ENCODE data around the gene SLC35D2. TPM values are rescaled to one million over a fixed set of nuclear protein-coding genes. Genes with fewer than 3 reads are reported as not detected.
A peak's percentile ranks its signal among the peaks of the same experiment; 100 is the strongest.

Gene SLC35D2
- total and polyA plus RNA-seq, 7 donors: 12.9 to 118 (median 22.4) TPM

- intact Hi-C loops (cut with DNase I): loop anchor here (1.0 to 2.0 kb wide), 3 partner anchors 32 to 236 kb away; partner anchors contain the start of genes HABP4 and PRXL2C
Observed at GRCh38 chr9:96418083-96418919, 34.8 kb upstream of the SLC35D2 start, which contains the start of gene ZNF367. Gene ZNF367 (minus strand): TSS chr9:96418370. CDS start chr9:96418032, 338 bp downstream.

DNA sequence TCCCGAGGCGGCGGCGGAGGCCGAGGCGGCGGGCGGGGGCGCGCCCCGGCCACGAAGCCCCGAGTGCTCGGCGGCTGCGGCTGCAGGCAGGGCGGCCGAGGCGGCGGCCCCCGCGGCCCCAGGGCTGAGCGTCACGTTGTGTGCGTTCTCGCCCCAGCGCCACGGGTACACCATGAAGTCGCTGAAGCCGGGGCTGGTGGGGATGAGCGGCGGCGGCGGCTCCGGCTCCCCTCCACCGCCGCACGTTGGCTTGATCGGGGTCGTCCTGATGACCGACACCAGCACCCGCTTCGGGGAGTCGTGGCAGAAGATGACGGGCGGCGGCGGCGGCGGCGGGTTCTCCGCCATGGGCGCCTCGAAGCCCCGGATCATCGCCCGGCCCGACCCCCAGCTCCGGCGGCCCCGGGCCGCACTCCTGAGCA, 34.2 kb upstream of the SLC35D2 start:
- no peaks in the 10 kb centered on the region for H3K27me3 ChIP-seq
- peak overlapping the region; percentile 66 to 92 (median 82) for H3K4me3 ChIP-seq
- no peaks in the 10 kb centered on the region for H3K36me3 ChIP-seq
- 0 to 1% methylated on average over 62 of the region's 62 CpGs for WGBS, 2 donors
- TF ChIP-seq, protein P1, sequence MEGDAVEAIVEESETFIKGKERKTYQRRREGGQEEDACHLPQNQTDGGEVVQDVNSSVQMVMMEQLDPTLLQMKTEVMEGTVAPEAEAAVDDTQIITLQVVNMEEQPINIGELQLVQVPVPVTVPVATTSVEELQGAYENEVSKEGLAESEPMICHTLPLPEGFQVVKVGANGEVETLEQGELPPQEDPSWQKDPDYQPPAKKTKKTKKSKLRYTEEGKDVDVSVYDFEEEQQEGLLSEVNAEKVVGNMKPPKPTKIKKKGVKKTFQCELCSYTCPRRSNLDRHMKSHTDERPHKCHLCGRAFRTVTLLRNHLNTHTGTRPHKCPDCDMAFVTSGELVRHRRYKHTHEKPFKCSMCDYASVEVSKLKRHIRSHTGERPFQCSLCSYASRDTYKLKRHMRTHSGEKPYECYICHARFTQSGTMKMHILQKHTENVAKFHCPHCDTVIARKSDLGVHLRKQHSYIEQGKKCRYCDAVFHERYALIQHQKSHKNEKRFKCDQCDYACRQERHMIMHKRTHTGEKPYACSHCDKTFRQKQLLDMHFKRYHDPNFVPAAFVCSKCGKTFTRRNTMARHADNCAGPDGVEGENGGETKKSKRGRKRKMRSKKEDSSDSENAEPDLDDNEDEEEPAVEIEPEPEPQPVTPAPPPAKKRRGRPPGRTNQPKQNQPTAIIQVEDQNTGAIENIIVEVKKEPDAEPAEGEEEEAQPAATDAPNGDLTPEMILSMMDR (IDR thresholded peaks at IDR 0.05): no peak
- no peak for TF ChIP-seq EP300 (IDR thresholded peaks at IDR 0.05)
- TF ChIP-seq POLR2A (IDR thresholded peaks at IDR 0.05): no peak
- no peak for TF ChIP-seq POLR2AphosphoS5 (IDR thresholded peaks at IDR 0.05)
- intact Hi-C loops (cut with DNase I): loop anchor here (1.0 to 2.0 kb wide), 3 partner anchors 33 to 237 kb away; partner anchors contain the start of genes HABP4 and PRXL2C
- DNase-seq: peak; percentile 71
- H3K4me1 ChIP-seq: peaks cover 0 to 37% (median 28%) of the 10 kb centered on the region in 4 donors
- peak overlapping the region; percentile 98 to 100 (median 98) for H3K27ac ChIP-seq
- H3K9me3 ChIP-seq: no peaks in the 10 kb centered on the region

More at GRCh38 chr9:96418083-96418919, 34.8 kb upstream of the SLC35D2 start, which contains the start of gene ZNF367:
- H3K36me3 ChIP-seq: no peaks in the 10 kb centered on the region
- TF ChIP-seq POLR2A (IDR thresholded peaks at IDR 0.05) (no peak), POLR2AphosphoS5 (IDR thresholded peaks at IDR 0.05) (peak in 3 of 4 donors; percentile 22 to 70 (median 24)), EP300 (IDR thresholded peaks at IDR 0.05) (no peak)
- TF ChIP-seq, protein P1 (IDR thresholded peaks at IDR 0.05): no peak
- WGBS, 2 donors: 1% methylated on average over 100 of the region's 100 CpGs
- peaks cover 0 to 37% (median 28%) of the 10 kb centered on the region in 4 donors for H3K4me1 ChIP-seq
- peak; percentile 99 for DNase-seq
- peak within 1 kb of the TSS; percentile 66 to 92 (median 82) for H3K4me3 ChIP-seq
- no peaks in the 10 kb centered on the region for H3K9me3 ChIP-seq
- H3K27ac ChIP-seq: peak within 1 kb of the TSS; percentile 98 to 100 (median 98)
- no peaks in the 10 kb centered on the region for H3K27me3 ChIP-seq

- no peaks in the 10 kb centered on the region for H3K9me3 ChIP-seq
- DNase-seq: peak; percentile 94
- no peaks in the 10 kb centered on the region for H3K36me3 ChIP-seq
- no peaks in the 10 kb centered on the region for H3K27me3 ChIP-seq
- peak overlapping the region; percentile 66 to 92 (median 82) for H3K4me3 ChIP-seq
- intact Hi-C loops (cut with DNase I): no loop called here
- WGBS, 2 donors: 0 to 1% methylated on average over 50 of the region's 50 CpGs
- peaks cover 0 to 37% (median 28%) of the 10 kb centered on the region in 4 donors for H3K4me1 ChIP-seq
- peak overlapping the region; percentile 98 to 100 (median 98) for H3K27ac ChIP-seq
- TF ChIP-seq POLR2AphosphoS5 (IDR thresholded peaks at IDR 0.05) (peak; percentile 73 to 88 (median 86)), POLR2A (IDR thresholded peaks at IDR 0.05) (peak; percentile 26 to 59), EP300 (IDR thresholded peaks at IDR 0.05) (peak in 1 of 4 donors; percentile 30)
- TF ChIP-seq, protein P1 (IDR thresholded peaks at IDR 0.05): no peak
Observed at GRCh38 chr9:96417051-96417586, 33.6 kb upstream of the SLC35D2 start.

DNA sequence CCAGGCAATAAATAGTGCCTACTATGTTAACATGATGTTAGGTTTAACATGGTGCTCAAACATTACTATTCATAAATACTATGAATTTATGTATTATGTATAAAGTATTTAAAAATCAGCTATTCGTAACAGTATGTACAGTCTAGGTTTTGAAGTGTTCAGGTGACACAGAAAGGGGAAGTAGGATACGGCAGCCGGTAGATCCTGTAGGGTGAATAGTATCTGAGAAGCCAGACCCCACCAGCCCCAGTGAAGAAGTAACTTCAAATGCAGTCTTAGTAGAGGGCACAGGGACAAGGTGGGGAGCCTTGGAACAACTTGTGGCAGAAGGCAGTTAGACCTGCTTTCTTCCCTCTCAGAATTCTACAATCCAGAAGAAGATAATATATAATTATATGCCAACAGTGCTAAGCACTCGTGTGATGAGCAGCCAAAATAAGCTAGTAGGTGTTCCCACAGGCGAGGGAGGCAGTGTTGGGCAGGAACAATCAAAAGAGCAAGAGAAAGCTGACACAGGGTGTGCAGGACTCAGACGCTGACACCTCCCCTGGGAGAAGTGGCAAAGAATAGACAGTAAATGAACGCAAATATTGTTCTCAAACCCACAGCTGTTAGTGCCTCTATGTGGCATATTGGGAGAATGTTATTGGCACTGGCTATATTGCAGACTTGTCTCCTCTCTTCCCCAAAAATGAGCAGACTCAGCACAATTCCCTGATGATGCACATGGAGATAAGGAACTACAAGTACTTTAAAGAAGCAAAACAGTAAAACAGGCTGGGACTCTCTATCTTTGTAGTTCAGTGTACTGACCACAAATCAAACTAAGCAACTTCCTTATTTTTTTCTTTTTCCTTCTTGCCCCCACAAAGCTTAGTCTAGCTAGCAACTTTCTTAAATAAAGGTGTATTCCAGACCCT, 30.1 kb upstream of the SLC35D2 start:
- TF ChIP-seq, protein P1 (IDR thresholded peaks at IDR 0.05): no peak
- TF ChIP-seq POLR2AphosphoS5 (IDR thresholded peaks at IDR 0.05): peak in 1 of 4 donors; percentile 23
- Histone ChIP-seq H3K4me1 (peaks cover 0 to 14% (median 9%) of the 10 kb centered on the region in 4 donors), H3K36me3 (no peaks in the 10 kb centered on the region), H3K27me3 (no peaks in the 10 kb centered on the region), H3K27ac (peak overlapping the region in 2 of 4 donors; percentile 44 to 54), H3K9me3 (no peaks in the 10 kb centered on the region), H3K4me3 (no peak overlapping the region)
- WGBS, 2 donors: 28 to 29% methylated on average over 7 of the region's 7 CpGs
- no peak for DNase-seq
- intact Hi-C loops (cut with DNase I): no loop called here
